H9 (cell line): ENCODE measurements around the gene TM7SF3. TPM values are rescaled to one million over a fixed set of nuclear protein-coding genes. Genes with fewer than 3 reads are reported as not detected.

Source experiments
- DNase-seq: peaks from one replicate; pipeline ENCODE4 v3.0.0-alpha.2; 2017
- H2AFZ ChIP-seq: one replicate; pipeline ENCODE4 v1.6.1; 2013; ENCODE audit warnings: mild to moderate bottlenecking, low read length, control low read depth, moderate library complexity
- H2AK5ac ChIP-seq: 2 replicates; pipeline ENCODE4 v1.6.1; 2013; ENCODE audit warnings: low read length, control low read depth, mixed read lengths; ENCODE audit not compliant: insufficient read length
- H2BK120ac ChIP-seq: one replicate; pipeline ENCODE4 v1.6.1; 2013; ENCODE audit warnings: low read depth, mild to moderate bottlenecking, low read length, control low read depth, inconsistent platforms; ENCODE audit not compliant: poor library complexity, severe bottlenecking
- H2BK12ac ChIP-seq: 2 replicates; pipeline ENCODE4 v1.6.1; 2013; ENCODE audit warnings: low read length, control low read depth, mixed read lengths, low read depth; ENCODE audit not compliant: insufficient read length
- H2BK15ac ChIP-seq: 2 replicates; pipeline ENCODE4 v1.6.1; 2013; ENCODE audit warnings: low read depth, low read length, control low read depth
- H2BK20ac ChIP-seq: one replicate; pipeline ENCODE4 v1.6.1; 2013; ENCODE audit warnings: low read depth, mild to moderate bottlenecking, low read length, control low read depth, inconsistent platforms; ENCODE audit not compliant: poor library complexity, severe bottlenecking
- H2BK5ac ChIP-seq: 2 replicates; pipeline ENCODE4 v1.6.1; 2013; ENCODE audit warnings: low read length, control low read depth, mixed read lengths; ENCODE audit not compliant: insufficient read length
- H3K14ac ChIP-seq: 2 replicates; pipeline ENCODE4 v1.6.1; 2013; ENCODE audit warnings: low read length, control low read depth; ENCODE audit not compliant: insufficient read depth
- H3K18ac ChIP-seq: 2 replicates; pipeline ENCODE4 v1.6.1; 2013; ENCODE audit warnings: low read depth, mild to moderate bottlenecking, mixed read lengths, low read length, control low read depth; ENCODE audit not compliant: insufficient read length
- H3K23ac ChIP-seq: 2 replicates; pipeline ENCODE4 v1.6.1; 2013; ENCODE audit warnings: low read length, control low read depth, mixed read lengths, low read depth; ENCODE audit not compliant: insufficient read length
- H3K23me2 ChIP-seq: 2 replicates; pipeline ENCODE4 v1.6.1; 2013; ENCODE audit warnings: low read depth, mild to moderate bottlenecking, mixed read lengths, low read length, control low read depth; ENCODE audit not compliant: insufficient read length, poor library complexity, severe bottlenecking
- H3K27ac ChIP-seq: 2 replicates; pipeline ENCODE4 v1.5.1; 2013; ENCODE audit warnings: low read length, control low read depth, mixed read lengths, low read depth; ENCODE audit not compliant: insufficient read length
- H3K27me3 ChIP-seq: 2 replicates; pipeline ENCODE4 v1.6.1; 2013; ENCODE audit warnings: low read length, control low read depth, inconsistent platforms; ENCODE audit not compliant: insufficient read depth
- H3K4ac ChIP-seq: 2 replicates; pipeline ENCODE4 v1.6.1; 2013; ENCODE audit warnings: low read depth, mild to moderate bottlenecking, control low read depth, inconsistent platforms, low read length, moderate library complexity
- H3K4me1 ChIP-seq: 2 replicates; pipeline ENCODE4 v1.6.1; 2013; ENCODE audit warnings: low read length, control low read depth, inconsistent platforms; ENCODE audit not compliant: insufficient read depth
- H3K4me2 ChIP-seq: 2 replicates; pipeline ENCODE4 v1.6.1; 2013; ENCODE audit warnings: low read length, control low read depth, mixed read lengths; ENCODE audit not compliant: insufficient read length, insufficient read depth
- H3K56ac ChIP-seq: 2 replicates; pipeline ENCODE4 v1.6.1; 2013; ENCODE audit warnings: low read depth, mild to moderate bottlenecking, mixed read lengths, low read length, control low read depth; ENCODE audit not compliant: insufficient read length
- H3K79me1 ChIP-seq: 2 replicates; pipeline ENCODE4 v1.6.1; 2013; ENCODE audit warnings: low read depth, mild to moderate bottlenecking, moderate library complexity, low read length, control low read depth, inconsistent platforms; ENCODE audit not compliant: insufficient read depth, poor library complexity, severe bottlenecking
- H3K79me2 ChIP-seq: 2 replicates; pipeline ENCODE4 v1.6.1; 2013; ENCODE audit warnings: low read length, control low read depth, inconsistent platforms; ENCODE audit not compliant: insufficient read depth
- H3K9ac ChIP-seq: 2 replicates; pipeline ENCODE4 v1.6.1; 2013; ENCODE audit warnings: low read length, control low read depth, mixed read lengths; ENCODE audit not compliant: insufficient read length; ENCODE audit errors: extremely low read depth
- H3K9me3 ChIP-seq: one replicate; pipeline ENCODE4 v1.6.1; 2013; ENCODE audit warnings: low read depth, low read length, inconsistent platforms; ENCODE audit not compliant: control insufficient read depth
- H3T11ph ChIP-seq: one replicate; pipeline ENCODE4 v1.6.1; 2013; ENCODE audit warnings: mild to moderate bottlenecking, low read length, control low read depth, inconsistent platforms
- H4K20me1 ChIP-seq: one replicate; pipeline ENCODE4 v1.6.1; 2013; ENCODE audit not compliant: control insufficient read depth, insufficient read length, insufficient read depth
- H4K5ac ChIP-seq: 2 replicates; pipeline ENCODE4 v1.6.1; 2013; ENCODE audit warnings: low read depth, mild to moderate bottlenecking, mixed read lengths, low read length, control low read depth; ENCODE audit not compliant: insufficient read length
- H4K8ac ChIP-seq: replicated peaks from 2 replicates; pipeline ENCODE4 v1.6.1; 2013; ENCODE audit warnings: low read length, control low read depth, mixed read lengths, low read depth; ENCODE audit not compliant: insufficient read length
- H4K91ac ChIP-seq: 2 replicates; pipeline ENCODE4 v1.6.1; 2013; ENCODE audit warnings: low read depth, mild to moderate bottlenecking, moderate library complexity, mixed read lengths, low read length, control low read depth; ENCODE audit not compliant: insufficient read length
- H3K27ac Mint-ChIP-seq, 3 experiments: 2 replicates in 2 of 3; 3 replicates in 1 of 3; pipeline ENCODE4 v1.8.0; 2020 to 2021; ENCODE audit warnings: mixed read lengths in 3 of 3, mild to moderate bottlenecking in 1 of 3, moderate library complexity in 1 of 3
- H3K27me3 Mint-ChIP-seq: 2 replicates; pipeline ENCODE4 v1.8.0; 2021; ENCODE audit warnings: low read depth, mild to moderate bottlenecking, moderate library complexity, mixed read lengths
- H3K36me3 Mint-ChIP-seq, 3 experiments: 2 replicates in 2 of 3; 3 replicates in 1 of 3; pipeline ENCODE4 v1.8.0; 2020 to 2021; ENCODE audit warnings: low read depth in 3 of 3, mixed read lengths in 3 of 3; ENCODE audit not compliant: insufficient read depth in 1 of 3
- H3K4me1 Mint-ChIP-seq, 2 experiments: 2 replicates each; pipeline ENCODE4 v1.8.0; 2020; ENCODE audit warnings: mixed read lengths in 2 of 2
- H3K4me3 Mint-ChIP-seq, 2 experiments: 2 replicates in 1 of 2; 3 replicates in 1 of 2; pipeline ENCODE4 v1.8.0; 2020 to 2021; ENCODE audit warnings: mild to moderate bottlenecking in 2 of 2, mixed read lengths in 2 of 2, moderate library complexity in 1 of 2
- H3K9me3 Mint-ChIP-seq, 2 experiments: 2 replicates in 1 of 2; 3 replicates in 1 of 2; pipeline ENCODE4 v1.8.0; 2020; ENCODE audit warnings: mild to moderate bottlenecking in 2 of 2, mixed read lengths in 2 of 2, moderate library complexity in 1 of 2
- WGBS: extraction: QIAGEN DNeasy Blood & Tissue Kit; methylation state at CpG from one replicate; pipeline ENCODE4 v1.1.7; 2013; ENCODE audit warnings: missing lambda C conversion rate, low lambda C conversion rate, mixed read lengths; ENCODE audit not compliant: insufficient read length; ENCODE audit errors: extremely low coverage; 5-methylcytosine and 5-hydroxymethylcytosine counted together
- total RNA-seq: library from RNA; stranded (reverse); gene quantifications from 2 replicates; pipeline ENCODE4 v1.2.1, GENCODE V29; 2021
- TF ChIP-seq, protein P1 (sequence below): fragments of 200-600 bp; sonication (generic); conservative IDR thresholded peaks from 3 replicates; pipeline ENCODE4 v1.8.0; 2021; ENCODE audit warnings: antibody characterized with exemption, mild to moderate bottlenecking

The TM7SF3 gene
- total RNA-seq, 1 experiment from 2014 or later = 74.9 TPM

GRCh38 chr12:26994109-26994508 is 20.1 kb downstream of the TM7SF3 start:
- Histone ChIP-seq H3T11ph (no peak overlapping the region), H4K20me1 (no peaks in the 10 kb centered on the region), H2BK5ac (no peak overlapping the region), H2BK15ac (no peak overlapping the region), H2BK20ac (no peak overlapping the region), H4K91ac (no peak overlapping the region), H3K4ac (no peak overlapping the region), H3K4me1 (no peaks in the 10 kb centered on the region), H4K5ac (no peak overlapping the region), H2AK5ac (no peak overlapping the region), H3K23me2 (no peaks in the 10 kb centered on the region), H3K27ac (no peak overlapping the region), H4K8ac (no peak overlapping the region), H3K9ac (no peak overlapping the region), H3K9me3 (no peaks in the 10 kb centered on the region), H3K27me3 (no peaks in the 10 kb centered on the region), H3K23ac (no peak overlapping the region), H3K4me2 (no peak overlapping the region), H2BK120ac (no peak overlapping the region), H3K18ac (no peak overlapping the region), H3K79me1 (peaks cover 2% of the 10 kb centered on the region), H2BK12ac (no peak overlapping the region), H3K79me2 (no peaks in the 10 kb centered on the region), H3K14ac (no peak overlapping the region), H3K56ac (no peak overlapping the region), H2AFZ (no peak overlapping the region)
- TF ChIP-seq, protein P1, sequence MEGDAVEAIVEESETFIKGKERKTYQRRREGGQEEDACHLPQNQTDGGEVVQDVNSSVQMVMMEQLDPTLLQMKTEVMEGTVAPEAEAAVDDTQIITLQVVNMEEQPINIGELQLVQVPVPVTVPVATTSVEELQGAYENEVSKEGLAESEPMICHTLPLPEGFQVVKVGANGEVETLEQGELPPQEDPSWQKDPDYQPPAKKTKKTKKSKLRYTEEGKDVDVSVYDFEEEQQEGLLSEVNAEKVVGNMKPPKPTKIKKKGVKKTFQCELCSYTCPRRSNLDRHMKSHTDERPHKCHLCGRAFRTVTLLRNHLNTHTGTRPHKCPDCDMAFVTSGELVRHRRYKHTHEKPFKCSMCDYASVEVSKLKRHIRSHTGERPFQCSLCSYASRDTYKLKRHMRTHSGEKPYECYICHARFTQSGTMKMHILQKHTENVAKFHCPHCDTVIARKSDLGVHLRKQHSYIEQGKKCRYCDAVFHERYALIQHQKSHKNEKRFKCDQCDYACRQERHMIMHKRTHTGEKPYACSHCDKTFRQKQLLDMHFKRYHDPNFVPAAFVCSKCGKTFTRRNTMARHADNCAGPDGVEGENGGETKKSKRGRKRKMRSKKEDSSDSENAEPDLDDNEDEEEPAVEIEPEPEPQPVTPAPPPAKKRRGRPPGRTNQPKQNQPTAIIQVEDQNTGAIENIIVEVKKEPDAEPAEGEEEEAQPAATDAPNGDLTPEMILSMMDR = no peak
- DNase-seq = no peak
- Mint-ChIP-seq H3K9me3 (no peaks in the 10 kb centered on the region), H3K27me3 (no peaks in the 10 kb centered on the region), H3K4me3 (no peak overlapping the region), H3K36me3 (peaks cover 3 to 51% (median 30%) of the 10 kb centered on the region in 3 experiments; a peak in 6 of 7 replicates), H3K4me1 (no peaks in the 10 kb centered on the region), H3K27ac (no peak overlapping the region)
- no CpG with 5 or more reads among the region's 1 CpG for WGBS
